Smooth muscle cell of the umbilical artery (primary cell): ENCODE data around the gene PVALEF. TPM values are rescaled to one million over a fixed set of nuclear protein-coding genes. Genes with fewer than 3 reads are reported as not detected.

ENCODE experiments used
- total RNA-seq: library from RNA; depleted of rRNA; stranded (reverse); fragments of >200 nt; gene quantifications from 2 replicates; pipeline ENCODE4 v1.2.3, GENCODE V29; 2014

The PVALEF gene
- not detected in 2 replicates for total RNA-seq

DNA sequence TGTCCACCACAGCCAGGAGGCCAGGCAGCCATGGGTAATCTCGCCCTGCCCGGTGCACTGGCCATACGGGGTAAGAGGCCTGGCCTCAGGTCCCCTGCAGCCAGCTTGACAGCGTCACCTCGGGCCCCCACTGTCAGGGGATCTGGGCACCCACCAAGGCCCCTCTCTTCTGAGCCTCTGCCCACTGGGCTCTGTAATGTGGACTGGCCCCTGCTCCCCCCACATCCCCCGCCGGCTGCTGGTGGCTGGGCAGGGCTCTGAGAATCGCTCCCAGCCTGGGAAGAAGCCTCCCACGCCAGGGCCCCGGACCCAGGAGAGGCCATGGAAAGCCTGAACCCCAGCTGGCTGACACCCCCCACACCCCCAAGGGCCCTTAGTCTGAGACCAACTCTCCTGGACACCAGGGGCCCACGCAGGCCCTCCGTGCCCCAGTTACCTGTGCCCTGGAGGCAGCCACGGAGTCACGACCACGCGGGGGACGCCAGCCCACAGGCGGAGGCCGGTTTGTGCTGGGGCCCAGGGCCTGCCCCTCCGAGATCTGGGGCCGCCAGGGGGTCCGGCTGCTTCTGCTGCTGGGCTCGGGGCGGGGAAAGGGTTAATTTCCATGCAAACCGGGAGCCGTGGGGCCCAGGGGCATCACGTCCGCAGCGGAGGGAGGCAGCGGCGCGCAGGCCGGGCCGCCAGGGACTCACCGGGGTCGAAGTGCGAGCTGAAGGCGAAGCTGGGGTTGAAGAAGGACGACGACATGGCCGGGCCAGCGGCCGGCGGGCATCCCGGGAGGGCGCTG, at the start of gene PVALEF:
PVALEF (plus strand) TSS at position 262 of the 787 bp plus-strand sequence. CDS start 15,720 bp downstream, outside the sequence.

DNA sequence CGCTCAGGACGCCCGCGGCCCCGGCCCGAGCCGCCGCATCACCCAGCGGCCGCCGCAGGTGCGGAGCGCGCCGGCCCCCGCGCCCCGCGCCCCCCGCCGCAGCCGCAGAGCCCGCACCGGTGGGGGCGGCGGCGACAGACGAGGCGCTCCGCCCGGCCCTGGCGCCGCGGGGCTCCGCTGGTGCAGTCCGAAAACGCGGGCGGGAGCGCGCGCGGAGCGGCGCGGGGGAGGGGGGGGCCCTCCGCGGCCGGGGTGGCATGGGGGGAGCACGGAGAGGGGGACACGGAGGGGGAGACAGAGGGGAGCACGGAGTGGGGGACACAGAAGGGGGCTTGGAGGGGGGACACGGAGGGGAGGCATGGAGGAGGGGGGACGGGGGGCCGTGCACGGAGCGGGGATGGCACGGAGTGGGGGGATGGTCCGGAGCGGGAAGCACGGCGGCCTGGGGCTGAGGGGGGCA, 756 bp downstream of the PVALEF start, which contains the start of gene AATK:
AATK (minus strand) TSS at position 189 of the 460 bp plus-strand sequence. CDS start 229 bp downstream, outside the sequence.

DNA sequence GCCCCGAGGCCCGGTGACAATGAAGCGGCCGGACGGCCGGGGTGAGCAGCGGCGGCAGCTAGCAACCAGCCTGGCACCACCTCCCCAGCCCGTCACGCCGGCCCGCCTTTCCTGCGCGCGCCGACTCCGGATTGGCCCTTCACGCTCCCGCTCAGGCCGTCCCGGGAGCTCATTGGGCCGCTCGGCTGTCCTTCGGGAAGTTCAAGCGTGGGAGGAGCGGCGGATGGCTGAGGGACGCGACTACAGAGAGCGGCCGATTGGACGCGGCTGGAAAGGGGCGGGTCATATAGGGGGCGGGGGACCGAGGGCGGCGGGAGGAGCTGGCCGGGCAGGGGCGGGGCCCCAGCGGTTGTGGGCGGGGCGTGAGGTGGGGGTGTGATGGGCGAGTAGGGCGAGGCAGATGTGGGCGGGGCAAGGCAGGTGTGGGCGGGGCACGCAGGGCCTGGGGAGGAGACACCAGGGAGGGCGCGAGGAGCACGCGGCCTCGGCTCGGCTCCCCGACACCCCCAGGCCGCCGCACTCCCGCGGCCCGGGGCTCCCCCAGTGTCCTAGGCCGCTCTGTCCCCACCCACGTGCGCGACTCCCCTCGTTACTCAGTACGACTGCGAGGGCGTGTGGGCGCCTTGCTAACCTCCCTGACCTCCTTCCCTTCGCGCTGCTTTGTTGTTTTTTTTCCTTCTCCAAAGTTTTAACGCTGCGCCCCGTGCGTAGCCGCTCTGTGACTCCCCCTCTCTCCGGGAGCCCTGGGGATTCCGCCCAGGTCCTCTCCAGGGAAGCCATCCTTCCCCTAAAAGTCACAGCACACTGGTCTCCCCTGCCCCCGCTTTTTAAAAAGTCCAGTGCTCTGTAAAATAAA, 57.8 kb downstream of the PVALEF start, which contains the start of gene CEP131:
CEP131 (minus strand) TSS at position 60 of the 856 bp plus-strand sequence. CDS start 2,909 bp downstream, outside the sequence.

Other genes with a start within 250 kb of the PVALEF start
- gene CHMP6, start 173.7 kb upstream of the PVALEF start, total RNA-seq, result 12.2 and 17.2 TPM in 2 replicates
- 12.5 and 25.1 TPM in 2 replicates for gene BAIAP2, start 130.4 kb upstream of the PVALEF start, total RNA-seq
- 0.23 and 0.30 TPM in 2 replicates for gene AATK, start 714 bp downstream of the PVALEF start, total RNA-seq
- gene CEP131, start 57.5 kb downstream of the PVALEF start, total RNA-seq, result 6.2 and 10.1 TPM in 2 replicates
- gene TEPSIN, start 73.5 kb downstream of the PVALEF start, total RNA-seq, result 11.9 and 14.2 TPM in 2 replicates
- gene NDUFAF8, start 73.8 kb downstream of the PVALEF start, total RNA-seq, result 26.6 and 27.0 TPM in 2 replicates
- gene SLC38A10, start 129.8 kb downstream of the PVALEF start, total RNA-seq, result 151 and 240 TPM in 2 replicates
- gene BAHCC1, start 229.9 kb downstream of the PVALEF start, total RNA-seq, result 3.0 and 9.0 TPM in 2 replicates